Measurements from ENCODE around the gene SPINK5.
"Not testable (repeated sequence)": the region's sequence is repeated elsewhere in the genome, so short reads cannot be mapped to it uniquely, and the experiment has no call there.

The SPINK5 gene

GRCh38 chr5:148063861-148064260, at the start of gene SPINK5:
TSS of gene SPINK5 (plus strand) at chr5:148063980. CDS start at chr5:148064045, 65 bp downstream.
- no peak for DNase-seq (ENCODE audit: low spot score)

GRCh38 chr5:148014276-148014675, 49.5 kb upstream of the SPINK5 start:
- DNase-seq (ENCODE audit: low spot score), result no peak

- DNase-seq (ENCODE audit: low spot score), result no peak
These were observed 43.4 kb upstream of the SPINK5 start for GRCh38 chr5:148020257-148020988.

GRCh38 chr5:148027505-148027904, 36.3 kb upstream of the SPINK5 start:
- no peak for DNase-seq (ENCODE audit: low spot score)

GRCh38 chr5:148029131-148029530, 34.6 kb upstream of the SPINK5 start:
- no peak for DNase-seq (ENCODE audit: low spot score)

- DNase-seq (ENCODE audit: low spot score), result no peak
These were observed 30.6 kb upstream of the SPINK5 start for GRCh38 chr5:148033134-148033533.

GRCh38 chr5:148035676-148036075, 28.1 kb upstream of the SPINK5 start:
- DNase-seq (ENCODE audit: low spot score), result no peak

- no peak for DNase-seq (ENCODE audit: low spot score)
These were observed 20.9 kb upstream of the SPINK5 start for GRCh38 chr5:148042881-148043280.

- DNase-seq (ENCODE audit: low spot score), result no peak
These were observed 20.1 kb upstream of the SPINK5 start for GRCh38 chr5:148043705-148044104.

- DNase-seq (ENCODE audit: low spot score), result not testable (repeated sequence)
These were observed 8.6 kb upstream of the SPINK5 start for GRCh38 chr5:148055160-148055559.

- no peak for DNase-seq (ENCODE audit: low spot score)
These were observed 3.5 kb upstream of the SPINK5 start for GRCh38 chr5:148060309-148060708.

GRCh38 chr5:148060881-148061280, 2.9 kb upstream of the SPINK5 start:
- no peak for DNase-seq (ENCODE audit: low spot score)

- no peak for DNase-seq (ENCODE audit: low spot score)
These were observed 6.8 kb downstream of the SPINK5 start for GRCh38 chr5:148070621-148071020.

- DNase-seq (ENCODE audit: low spot score), result no peak
These were observed 8.4 kb downstream of the SPINK5 start for GRCh38 chr5:148072207-148072606.

- DNase-seq (ENCODE audit: low spot score), result no peak
These were observed 11.7 kb downstream of the SPINK5 start for GRCh38 chr5:148075529-148075928.

GRCh38 chr5:148083203-148083602, 19.4 kb downstream of the SPINK5 start:
- DNase-seq (ENCODE audit: low spot score), result no peak

- no peak for DNase-seq (ENCODE audit: low spot score)
These were observed 20.5 kb downstream of the SPINK5 start for GRCh38 chr5:148084269-148084668.

- DNase-seq (ENCODE audit: low spot score), result no peak
These were observed 21.5 kb downstream of the SPINK5 start for GRCh38 chr5:148085310-148085709.

- no peak for DNase-seq (ENCODE audit: low spot score)
These were observed 22.4 kb downstream of the SPINK5 start for GRCh38 chr5:148085977-148086705.

- no peak for DNase-seq (ENCODE audit: low spot score)
These were observed 26.5 kb downstream of the SPINK5 start for GRCh38 chr5:148090146-148090772.

GRCh38 chr5:148090773-148091250, 27.0 kb downstream of the SPINK5 start:
- DNase-seq (ENCODE audit: low spot score), result no peak

GRCh38 chr5:148091991-148092964, 28.5 kb downstream of the SPINK5 start:
- DNase-seq (ENCODE audit: low spot score), result no peak

Measured in hematopoietic multipotent progenitor cell treated with erythropoietin and hydrocortisone succinate and interleukin-3 and kit ligand, for 17 days (in vitro differentiated cells).